ENCODE results near the gene TK1. TPM values are rescaled to one million over a fixed set of nuclear protein-coding genes. Genes with fewer than 3 reads are reported as not detected.
"Not testable (repeated sequence)": the region's sequence is repeated elsewhere in the genome, so short reads cannot be mapped to it uniquely, and the experiment has no call there.

Gene TK1, protein sequence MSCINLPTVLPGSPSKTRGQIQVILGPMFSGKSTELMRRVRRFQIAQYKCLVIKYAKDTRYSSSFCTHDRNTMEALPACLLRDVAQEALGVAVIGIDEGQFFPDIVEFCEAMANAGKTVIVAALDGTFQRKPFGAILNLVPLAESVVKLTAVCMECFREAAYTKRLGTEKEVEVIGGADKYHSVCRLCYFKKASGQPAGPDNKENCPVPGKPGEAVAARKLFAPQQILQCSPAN
- 52.8 TPM for polyA plus RNA-seq (2012; ENCODE audit: insufficient read depth, insufficient read length)

GRCh38 chr17:78186692-78187595 lies at the start of gene TK1, which contains the start of gene AFMID:
Gene TK1, minus strand, starts transcription at chr17:78187052. Its CDS starts 58 bp downstream, at chr17:78186994.
Gene AFMID, plus strand, starts transcription at chr17:78187362. Its CDS starts 9 bp downstream, at chr17:78187371.
- peak; percentile 79 for DNase-seq (ENCODE audit: low read depth, low spot score)
- peak within 1 kb of the TSS; percentile 68 for H3K4me3 ChIP-seq (ENCODE audit: low read length)

GRCh38 chr17:78235885-78236284 lies 49.0 kb upstream of the TK1 start:
- H3K4me3 ChIP-seq (ENCODE audit: low read length) = no peak overlapping the region
- DNase-seq (ENCODE audit: low read depth, low spot score) = no peak

GRCh38 chr17:78235022-78235421 lies 48.2 kb upstream of the TK1 start:
- not testable (repeated sequence) for H3K4me3 ChIP-seq (ENCODE audit: low read length)

DNA sequence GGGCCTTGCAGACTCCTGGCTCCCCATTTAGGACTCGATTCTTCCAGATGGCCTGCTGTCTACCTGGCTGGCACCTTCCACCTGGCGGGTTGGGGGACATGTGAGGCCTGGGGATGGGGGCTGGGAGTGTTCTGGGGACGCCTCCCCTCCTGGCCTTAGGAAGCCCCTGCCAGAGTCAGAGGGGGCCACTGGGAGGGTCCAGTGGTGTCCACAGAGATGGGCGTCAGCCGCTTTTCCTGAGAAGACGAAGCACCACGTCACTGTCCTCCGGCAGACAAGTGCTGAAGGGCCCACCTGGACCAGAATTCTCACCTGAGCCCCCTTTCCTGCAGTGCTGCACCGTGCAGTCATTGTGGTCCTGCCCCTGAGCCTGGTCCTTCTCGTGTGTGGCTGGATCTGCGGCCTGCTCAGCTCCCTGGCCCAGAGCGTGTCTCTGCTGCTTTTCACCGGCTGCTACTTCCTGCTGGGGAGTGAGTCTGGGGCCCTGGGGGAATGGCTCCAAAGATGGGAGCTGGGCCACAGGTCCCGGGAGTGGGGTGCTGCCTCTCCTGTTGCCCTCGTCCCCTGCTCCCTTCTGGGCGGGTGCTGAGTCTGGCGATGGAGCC lies 47.5 kb upstream of the TK1 start:
- H3K4me3 ChIP-seq (ENCODE audit: low read length) = no peak overlapping the region
- DNase-seq (ENCODE audit: low read depth, low spot score) = no peak

More at GRCh38 chr17:78235022-78235421, 48.2 kb upstream of the TK1 start:
- not testable (repeated sequence) for DNase-seq (ENCODE audit: low read depth, low spot score)

DNA sequence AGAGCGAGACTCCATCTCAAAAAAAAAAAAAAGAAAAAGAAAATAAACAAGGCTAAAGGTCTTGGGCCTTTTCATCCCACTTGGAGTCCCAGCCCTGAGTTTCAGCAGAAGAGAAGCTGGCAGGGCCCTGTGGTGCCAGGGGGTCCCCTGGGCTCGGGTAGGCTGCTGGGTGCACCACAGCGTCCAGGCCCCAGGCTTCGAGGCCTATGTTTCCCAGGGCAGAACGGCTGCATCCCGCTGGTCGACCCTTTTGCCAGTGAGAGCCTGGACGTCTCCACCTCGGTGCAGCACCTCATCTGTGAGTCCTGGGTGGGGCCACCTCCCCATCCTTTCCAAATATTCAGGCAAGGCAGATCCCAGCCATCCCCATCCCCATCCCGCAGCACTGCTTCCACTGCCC lies 46.8 kb upstream of the TK1 start:
- no peak overlapping the region for H3K4me3 ChIP-seq (ENCODE audit: low read length)
- no peak for DNase-seq (ENCODE audit: low read depth, low spot score)

DNA sequence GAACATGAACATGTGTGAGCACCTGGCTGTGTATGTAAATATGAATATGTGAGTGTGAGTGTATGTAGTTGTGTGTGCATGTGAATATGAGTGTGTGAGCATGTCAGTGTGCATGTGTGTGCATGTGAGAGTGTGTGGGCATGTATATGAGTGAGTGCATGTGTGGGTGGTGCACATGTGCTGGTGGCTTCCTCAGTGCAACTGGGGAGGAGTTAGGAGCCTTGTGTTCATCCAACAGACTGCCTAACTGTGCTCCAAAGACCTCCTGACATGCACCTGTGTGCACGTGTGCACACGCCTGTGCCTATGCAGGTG lies 46.0 kb upstream of the TK1 start:
- DNase-seq (ENCODE audit: low read depth, low spot score) = no peak
- no peak overlapping the region for H3K4me3 ChIP-seq (ENCODE audit: low read length)

DNA sequence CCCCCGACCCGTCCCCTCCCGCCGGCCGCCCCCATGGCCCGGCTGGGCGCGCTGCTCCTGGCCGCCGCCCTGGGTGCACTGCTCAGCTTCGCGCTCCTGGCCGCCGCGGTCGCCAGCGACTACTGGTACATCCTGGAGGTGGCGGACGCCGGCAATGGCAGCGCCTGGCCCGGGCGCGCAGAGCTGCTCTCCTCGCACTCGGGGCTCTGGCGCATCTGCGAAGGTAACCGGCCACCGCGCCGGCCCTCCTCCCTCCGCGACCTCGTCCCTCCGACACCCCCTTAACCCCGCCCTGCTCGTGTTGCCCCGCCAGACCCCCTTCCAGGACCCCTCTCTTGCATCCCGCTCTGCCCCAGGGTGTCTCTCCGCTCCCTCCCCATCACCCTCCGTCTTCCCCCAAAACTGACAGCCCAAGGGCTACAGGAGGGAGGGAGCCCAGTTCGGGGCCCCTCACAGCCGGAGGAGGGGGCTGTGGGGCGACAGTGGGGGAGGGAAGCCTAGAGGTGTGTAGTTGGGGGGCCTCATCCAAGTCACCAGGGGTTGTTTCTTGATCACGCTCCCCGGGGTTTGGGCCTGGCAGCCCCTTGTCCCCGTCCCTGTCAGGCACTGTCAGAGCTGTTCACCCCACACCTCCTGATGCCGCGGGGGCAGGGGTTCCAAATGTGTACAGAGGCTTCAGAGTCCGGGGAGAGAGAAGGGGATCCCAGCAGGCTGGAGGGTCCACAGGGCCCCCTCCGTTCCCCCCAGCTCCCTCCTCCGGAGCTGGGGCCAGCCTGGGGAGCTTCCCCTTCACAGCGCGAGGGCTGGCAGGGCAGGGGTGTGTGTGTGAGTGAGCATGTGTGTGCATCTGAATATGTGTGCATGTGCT lies 45.4 kb upstream of the TK1 start:
- DNase-seq (ENCODE audit: low read depth, low spot score) = no peak

DNA sequence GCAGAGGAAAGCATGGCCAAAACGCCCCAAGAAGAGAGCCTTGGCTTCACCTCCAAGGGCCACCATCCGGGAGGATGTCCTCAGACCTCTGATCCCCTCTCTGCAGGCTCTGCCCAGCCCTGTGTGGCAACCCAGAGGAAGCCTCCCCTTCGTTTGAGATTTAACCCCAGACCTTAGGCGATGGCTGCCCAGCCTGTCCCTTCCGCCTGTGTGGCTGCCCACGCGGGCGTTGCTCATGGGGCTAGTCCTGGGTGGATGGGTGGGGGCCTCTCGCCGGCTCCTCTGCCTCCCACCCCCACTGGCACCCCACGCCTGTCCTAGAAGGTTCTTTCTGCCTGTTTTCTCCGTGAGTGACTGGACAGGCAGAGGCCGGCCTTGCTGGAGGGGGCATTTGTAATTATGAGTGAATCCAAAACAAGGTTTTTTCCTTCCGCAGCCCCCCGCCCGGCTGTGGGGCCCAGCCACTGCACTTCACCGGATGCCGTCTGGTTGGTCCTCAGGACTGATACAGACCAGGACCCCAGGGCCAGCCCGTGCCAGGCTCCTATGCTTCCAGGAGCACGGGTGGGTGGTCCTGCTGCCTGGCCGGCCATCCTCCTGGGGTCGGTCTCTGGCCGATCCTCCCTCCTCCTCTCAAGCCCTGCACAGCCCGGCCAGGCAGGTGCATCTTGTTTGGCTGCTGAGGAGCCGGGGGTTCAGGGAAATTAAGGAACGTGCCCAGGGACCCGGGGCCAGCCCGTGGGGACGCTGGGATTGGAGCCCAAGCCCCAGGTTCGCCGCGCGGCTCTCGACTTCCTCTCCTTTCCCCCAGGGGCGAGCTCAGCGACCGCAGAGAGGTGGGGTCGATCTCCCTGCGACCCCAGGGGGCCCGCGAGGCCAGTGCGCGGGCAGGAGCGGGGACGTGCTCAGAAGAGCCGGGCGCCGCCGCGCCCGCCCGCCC lies 44.4 kb upstream of the TK1 start, which contains the start of gene TMEM235:
Gene TMEM235 (plus strand): TSS at position 636 of the 940 bp plus-strand sequence. CDS start 393 bp downstream, outside the sequence.
- no peak within 1 kb of the TSS for H3K4me3 ChIP-seq (ENCODE audit: low read length)
- no peak for DNase-seq (ENCODE audit: low read depth, low spot score)

More for the DNA sequence above, 45.4 kb upstream of the TK1 start:
- no peak overlapping the region for H3K4me3 ChIP-seq (ENCODE audit: low read length)

DNA sequence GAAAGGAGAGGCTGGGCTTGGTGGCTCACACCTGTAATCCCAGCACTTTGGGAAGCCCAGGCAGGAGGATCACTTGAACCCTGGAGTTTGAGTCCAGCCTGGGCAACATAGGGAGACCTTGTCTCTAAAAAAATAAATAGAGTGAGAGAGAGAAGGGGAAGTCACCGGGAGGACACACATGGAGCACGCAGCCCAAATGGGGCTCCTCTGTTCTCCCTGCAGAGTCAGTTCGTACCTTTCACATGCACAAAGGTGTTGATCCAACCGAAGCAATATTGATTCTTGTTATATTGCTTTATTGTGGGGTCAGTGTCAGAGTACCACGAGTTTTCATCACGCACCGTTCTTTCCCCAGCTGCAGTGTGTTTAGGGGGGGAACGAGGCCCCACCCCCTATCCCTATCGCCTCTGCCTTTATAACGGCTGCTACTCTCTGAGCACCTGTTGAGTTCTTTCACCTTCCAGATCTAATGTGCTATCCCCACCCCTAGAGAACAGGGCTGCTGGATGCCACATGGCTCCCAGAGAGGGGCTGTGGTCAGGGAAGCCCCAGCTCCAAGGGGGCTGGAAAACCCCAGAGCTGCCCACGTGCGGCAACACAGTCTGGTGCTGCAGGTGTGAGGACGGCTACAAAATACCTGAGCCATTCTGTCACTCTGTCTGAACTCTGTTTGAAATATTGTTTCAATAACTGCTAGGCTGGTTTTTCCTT lies 43.6 kb upstream of the TK1 start:
- no peak overlapping the region for H3K4me3 ChIP-seq (ENCODE audit: low read length)
- DNase-seq (ENCODE audit: low read depth, low spot score) = no peak

DNA sequence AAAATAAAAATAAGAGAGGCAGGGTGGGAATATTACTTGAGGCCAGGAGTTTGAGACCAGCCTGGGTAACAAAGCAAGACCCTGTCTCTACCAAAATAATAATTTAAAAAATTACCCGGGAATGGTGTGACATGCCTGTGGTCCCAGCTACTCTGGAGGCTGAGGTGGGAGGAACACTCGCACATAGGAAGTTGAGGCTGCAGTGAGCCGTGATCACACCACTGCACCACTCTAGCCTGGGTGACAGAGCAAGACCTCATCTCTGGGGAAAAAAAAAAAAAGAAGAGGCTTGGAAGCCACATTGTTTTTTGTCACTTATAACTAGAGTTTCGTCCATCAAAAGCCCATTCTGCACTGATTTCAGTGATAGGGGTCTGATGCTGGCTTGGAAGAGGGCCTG lies 41.3 kb upstream of the TK1 start:
- DNase-seq (ENCODE audit: low read depth, low spot score) = no peak
- no peak overlapping the region for H3K4me3 ChIP-seq (ENCODE audit: low read length)

DNA sequence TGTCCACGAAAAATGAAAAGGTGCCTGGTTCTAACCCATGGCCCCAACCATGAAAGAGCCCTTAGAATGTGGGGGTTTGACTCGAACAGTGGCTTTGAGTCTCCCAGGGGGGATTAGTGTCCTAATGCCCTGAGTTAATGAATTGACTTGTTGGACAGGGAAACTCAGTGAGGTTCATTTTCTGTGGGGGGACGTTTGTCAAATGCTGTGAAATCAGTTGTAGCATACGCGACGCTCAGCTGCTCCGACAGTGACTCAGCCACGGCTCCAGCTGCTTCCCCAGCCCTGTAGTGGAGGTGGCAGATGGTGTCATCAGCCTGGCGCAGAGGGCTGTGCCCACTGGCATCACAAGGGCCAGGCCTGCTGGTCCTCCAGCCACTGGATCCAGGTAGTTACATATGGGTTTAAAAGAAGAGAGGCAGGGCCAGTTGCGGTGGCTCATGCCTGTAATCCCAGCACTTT lies 40.6 kb upstream of the TK1 start:
- no peak overlapping the region for H3K4me3 ChIP-seq (ENCODE audit: low read length)
- DNase-seq (ENCODE audit: low read depth, low spot score) = no peak

- H3K4me3 ChIP-seq (ENCODE audit: low read length) = no peak overlapping the region
- DNase-seq (ENCODE audit: low read depth, low spot score) = no peak
Measured at GRCh38 chr17:78226759-78227454, 40.1 kb upstream of the TK1 start.

GRCh38 chr17:78226055-78226758 lies 39.4 kb upstream of the TK1 start:
- DNase-seq (ENCODE audit: low read depth, low spot score) = no peak
- H3K4me3 ChIP-seq (ENCODE audit: low read length) = no peak overlapping the region

- no peak for DNase-seq (ENCODE audit: low read depth, low spot score)
- no peak overlapping the region for H3K4me3 ChIP-seq (ENCODE audit: low read length)
Measured at GRCh38 chr17:78225088-78225865, 38.4 kb upstream of the TK1 start.

Measured in Jurkat, Clone E6-1 (cell line).